Measurements from ENCODE around the gene ANKRD28. TPM values are rescaled to one million over a fixed set of nuclear protein-coding genes. Genes with fewer than 3 reads are reported as not detected.

The ANKRD28 gene
- total and polyA plus RNA-seq, 2 of the 8 experiments (the other 6 are each of a cell fraction or from before 2014, with no cell fraction given): 39.1 to 61.7 TPM

DNA sequence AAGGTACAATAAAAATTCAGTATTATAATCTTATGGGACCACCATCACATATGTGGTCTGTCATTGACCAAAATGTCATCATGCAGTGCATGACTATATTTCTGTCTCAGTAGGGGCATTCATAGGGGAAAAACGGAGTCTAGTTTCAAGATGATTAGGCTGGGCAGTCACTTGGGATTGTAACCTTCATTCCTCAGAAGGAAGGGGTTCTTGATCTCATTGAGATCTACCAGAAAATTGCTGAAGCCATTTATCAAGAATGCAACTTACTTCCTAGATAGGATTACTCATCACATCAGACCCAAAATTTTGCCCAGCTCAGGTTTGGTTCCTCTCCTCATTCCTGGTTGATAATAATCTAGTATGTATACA, 158.9 kb downstream of the ANKRD28 start (continued):
- TF ChIP-seq TCF12 (IDR thresholded peaks at IDR 0.05; ENCODE audit: low read depth, low read length): no peak
- no peak for TF ChIP-seq RFX5 (IDR thresholded peaks at IDR 0.05; ENCODE audit: borderline replicate concordance, low read depth, low read length)
- TF ChIP-seq CTBP2 (IDR thresholded peaks at IDR 0.05; ENCODE audit: borderline replicate concordance, insufficient read depth, insufficient read length, low read length): no peak
- no peak for TF ChIP-seq SP4 (IDR thresholded peaks at IDR 0.05; ENCODE audit: low read length)
- TF ChIP-seq KDM1A (IDR thresholded peaks at IDR 0.05; ENCODE audit: borderline replicate concordance, low read length): no peak
- no peak for TF ChIP-seq EZH2 (IDR thresholded peaks at IDR 0.05; ENCODE audit: low read depth, low read length, severe bottlenecking)
- no peak for TF ChIP-seq GTF2F1 (IDR thresholded peaks at IDR 0.05; ENCODE audit: borderline replicate concordance, low read depth, low read length)
- TF ChIP-seq, protein P1, sequence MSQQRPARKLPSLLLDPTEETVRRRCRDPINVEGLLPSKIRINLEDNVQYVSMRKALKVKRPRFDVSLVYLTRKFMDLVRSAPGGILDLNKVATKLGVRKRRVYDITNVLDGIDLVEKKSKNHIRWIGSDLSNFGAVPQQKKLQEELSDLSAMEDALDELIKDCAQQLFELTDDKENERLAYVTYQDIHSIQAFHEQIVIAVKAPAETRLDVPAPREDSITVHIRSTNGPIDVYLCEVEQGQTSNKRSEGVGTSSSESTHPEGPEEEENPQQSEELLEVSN (IDR thresholded peaks at IDR 0.05): no peak
